HG03108 (cell line): ENCODE data around the gene HEMGN.
"Not testable (repeated sequence)": the region's sequence is repeated elsewhere in the genome, so short reads cannot be mapped to it uniquely, and the experiment has no call there.

Source experiments
- ATAC-seq: cut with Tn5 transposase; IDR thresholded peaks from one replicate; pipeline ENCODE4 v1.9.1; 2021; ENCODE audit warnings: moderate library complexity; ENCODE audit not compliant: unreplicated experiment

HEMGN gene

DNA sequence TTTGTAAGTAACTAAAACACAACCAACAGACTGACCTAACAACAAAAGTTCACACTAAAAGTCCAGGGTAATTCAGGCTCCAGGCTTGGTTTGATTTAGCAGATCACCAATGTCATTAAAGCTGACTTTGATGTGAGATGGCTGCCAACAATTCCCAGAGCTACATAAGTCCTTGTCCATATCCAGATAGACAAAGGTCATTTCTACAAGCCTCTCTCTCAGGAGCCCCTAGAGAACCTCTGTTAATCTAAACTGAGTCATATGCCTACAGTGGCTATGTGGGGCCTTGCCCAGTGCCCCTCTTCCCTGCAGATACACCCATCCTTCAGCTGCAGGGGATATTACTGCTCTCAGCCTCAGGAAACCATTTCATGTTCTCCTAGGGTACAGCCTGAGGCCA lies 26.9 kb upstream of the HEMGN start:
- ATAC-seq: no peak

DNA sequence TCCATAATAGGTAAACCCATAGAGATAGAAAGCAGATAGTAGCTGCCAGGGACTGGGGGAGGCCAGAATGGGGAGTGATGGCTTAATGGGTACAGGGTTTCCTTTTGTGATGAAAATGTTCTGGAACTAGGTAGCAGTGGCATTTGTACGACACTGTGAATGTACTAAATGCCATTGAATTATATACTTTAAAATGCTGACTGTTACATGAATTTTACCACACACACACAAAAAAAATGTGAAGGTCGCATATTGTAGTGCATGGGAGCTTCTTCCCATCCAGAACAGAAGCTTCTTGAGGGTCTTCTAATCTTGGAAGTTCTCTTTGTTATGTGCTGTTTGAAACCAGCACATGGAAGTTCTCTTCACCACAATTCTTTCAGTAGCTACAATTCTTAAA lies 25.3 kb upstream of the HEMGN start:
- no peak for ATAC-seq

DNA sequence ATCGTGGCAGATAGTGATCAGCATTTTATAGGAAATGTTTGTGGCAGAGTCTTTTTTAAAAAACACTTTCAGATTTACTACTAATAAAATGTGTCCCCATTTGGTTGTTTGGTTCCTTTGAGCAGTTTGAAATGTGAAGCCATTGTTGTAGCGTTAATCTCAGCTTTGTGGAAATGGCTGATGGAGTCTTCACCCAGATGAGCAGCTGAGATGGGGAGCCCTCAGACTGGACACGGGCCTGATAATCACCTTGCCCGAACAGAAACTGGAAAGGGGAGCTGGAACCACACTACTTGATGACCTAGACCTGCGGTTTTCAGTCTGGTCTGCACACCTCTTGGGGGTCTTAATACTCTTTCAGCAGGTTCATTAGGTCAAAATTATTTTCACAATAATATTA lies 24.6 kb upstream of the HEMGN start:
- no peak for ATAC-seq

DNA sequence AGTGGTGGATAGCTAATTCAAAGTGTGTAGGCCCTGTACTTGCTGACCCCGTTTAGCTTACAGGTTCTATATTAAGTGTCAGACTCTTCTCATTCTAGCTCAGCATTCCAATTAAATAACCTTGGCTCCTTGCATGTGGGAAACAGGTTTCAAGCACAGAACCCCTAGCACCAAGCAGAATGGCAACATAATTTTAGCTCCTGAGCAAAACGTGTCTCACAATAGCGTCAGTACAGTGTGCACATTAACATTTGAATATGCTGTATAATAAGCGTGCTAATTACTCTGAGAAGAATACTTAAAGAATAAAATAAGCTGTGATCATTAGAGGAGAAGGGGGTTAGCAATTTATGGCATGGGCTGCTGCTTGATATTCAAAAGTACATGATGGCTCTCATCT lies 24.2 kb upstream of the HEMGN start:
- no peak for ATAC-seq

DNA sequence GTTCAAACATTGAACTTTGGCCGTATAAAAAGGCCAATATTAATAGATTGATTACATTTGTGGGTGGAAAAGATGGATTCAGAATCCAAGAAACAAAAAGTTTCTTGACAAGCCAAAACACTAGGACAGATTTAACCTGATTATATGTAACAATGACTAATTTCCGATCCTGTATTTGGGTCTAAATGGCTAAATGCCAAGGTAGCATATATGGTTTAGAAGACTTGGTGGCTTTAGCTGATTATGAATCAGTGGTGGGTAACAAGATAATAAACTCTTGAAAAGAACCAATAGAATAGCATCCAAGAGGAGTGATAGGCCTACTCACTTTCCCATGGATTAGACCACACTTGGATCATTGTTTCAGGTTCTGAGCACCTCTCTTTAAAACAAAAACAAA lies 23.4 kb upstream of the HEMGN start:
- no peak for ATAC-seq

DNA sequence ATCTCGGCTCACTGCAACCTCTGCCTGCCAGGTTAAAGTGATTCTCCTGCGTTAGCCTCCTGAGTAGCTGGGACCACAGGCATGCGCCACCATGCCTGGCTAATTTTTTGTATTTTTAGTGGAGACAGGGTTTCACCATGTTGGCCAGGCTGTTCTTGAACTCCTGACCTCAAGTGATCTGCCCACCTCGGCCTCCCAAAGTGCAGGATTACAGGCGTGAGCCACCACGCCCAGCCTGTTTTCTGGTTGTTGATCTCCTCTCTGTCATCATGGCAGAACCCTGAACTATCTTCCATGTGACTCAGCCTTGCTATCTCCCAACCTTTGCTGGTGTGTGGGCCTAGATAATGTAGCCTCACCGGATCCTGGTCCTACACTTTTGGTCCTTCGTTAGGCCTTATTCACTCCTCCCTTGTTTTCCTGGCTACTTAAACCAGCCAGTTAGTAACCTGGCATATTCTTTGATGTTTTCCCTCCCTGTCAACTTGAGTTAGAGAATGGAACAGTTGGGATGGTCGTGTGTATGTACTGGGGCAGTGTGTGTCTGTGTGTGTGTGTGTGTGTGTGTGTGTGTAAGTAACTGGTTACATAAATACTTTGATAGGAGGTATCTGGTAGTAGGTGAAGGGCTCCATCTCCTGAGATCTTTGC lies 22.8 kb upstream of the HEMGN start:
- not testable (repeated sequence) for ATAC-seq

DNA sequence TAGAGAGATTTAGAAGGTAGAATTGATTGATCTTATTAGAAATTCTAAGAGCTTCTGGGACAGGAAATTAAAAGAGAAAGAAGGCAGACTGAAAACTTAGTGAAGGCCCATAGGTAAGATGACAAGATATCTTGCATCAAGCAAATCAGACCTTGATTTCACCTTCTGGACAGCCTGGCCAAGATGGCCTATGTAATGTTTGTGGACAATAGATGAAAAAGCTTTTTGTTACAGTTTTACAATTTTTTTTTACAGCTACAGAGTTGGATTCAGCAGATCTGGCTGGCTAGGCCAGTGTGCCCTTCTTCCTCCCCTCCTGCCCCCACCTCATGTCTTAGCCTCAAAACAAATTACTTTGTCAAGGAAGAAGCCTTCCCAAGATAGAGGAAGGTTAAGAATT lies 21.6 kb upstream of the HEMGN start:
- ATAC-seq: no peak

DNA sequence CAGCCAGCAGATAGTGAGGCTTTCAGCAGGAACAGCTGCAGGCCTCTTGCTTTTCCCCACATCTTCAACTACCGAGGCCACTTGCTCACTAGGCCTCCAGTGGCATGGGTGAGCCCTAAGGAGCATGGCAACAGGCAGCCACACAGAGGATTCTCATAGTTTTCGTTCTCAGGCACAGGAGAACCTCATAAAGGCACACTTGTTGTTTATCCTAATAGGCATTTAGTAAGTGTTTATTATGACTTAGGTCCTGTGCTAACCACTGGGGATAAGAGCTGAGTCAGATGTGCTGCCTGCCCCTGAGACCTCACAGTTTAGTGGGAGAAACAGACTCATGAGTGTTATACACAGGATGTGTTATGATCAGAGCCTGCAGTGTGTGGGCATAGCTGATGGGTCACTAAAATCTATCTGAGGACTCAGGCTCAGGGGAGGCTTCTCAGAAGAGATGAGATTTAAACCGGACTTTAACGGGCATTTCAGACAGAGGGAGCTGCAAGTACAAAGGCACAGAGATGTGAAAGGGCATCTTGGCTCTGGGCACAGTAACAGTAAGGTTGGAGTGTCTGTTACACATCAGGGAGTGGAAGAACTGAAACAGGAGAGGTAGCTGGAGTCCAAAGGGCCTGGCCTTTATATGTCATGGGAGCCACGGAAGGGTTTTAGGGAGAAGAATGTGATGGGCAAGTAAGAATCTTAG lies 21.0 kb upstream of the HEMGN start:
- ATAC-seq: no peak

DNA sequence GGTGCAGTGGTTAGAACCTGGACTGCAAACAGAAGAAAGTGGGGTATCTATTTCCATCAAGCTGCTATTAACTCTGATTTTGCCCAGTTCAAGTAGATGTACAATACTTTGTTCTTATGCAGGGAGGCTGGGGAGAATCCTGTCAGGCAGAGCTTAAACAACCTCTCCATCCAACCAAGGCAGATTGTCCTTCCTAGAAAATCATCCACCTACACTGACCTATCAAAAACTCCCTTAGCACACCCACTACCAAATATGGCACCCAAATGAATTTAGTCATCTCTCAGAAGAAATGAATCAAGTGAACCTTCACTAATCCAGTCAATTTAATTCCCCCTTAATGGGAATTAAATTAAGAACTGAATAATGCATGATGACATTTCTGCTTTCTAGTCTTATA lies 18.4 kb upstream of the HEMGN start:
- no peak for ATAC-seq

DNA sequence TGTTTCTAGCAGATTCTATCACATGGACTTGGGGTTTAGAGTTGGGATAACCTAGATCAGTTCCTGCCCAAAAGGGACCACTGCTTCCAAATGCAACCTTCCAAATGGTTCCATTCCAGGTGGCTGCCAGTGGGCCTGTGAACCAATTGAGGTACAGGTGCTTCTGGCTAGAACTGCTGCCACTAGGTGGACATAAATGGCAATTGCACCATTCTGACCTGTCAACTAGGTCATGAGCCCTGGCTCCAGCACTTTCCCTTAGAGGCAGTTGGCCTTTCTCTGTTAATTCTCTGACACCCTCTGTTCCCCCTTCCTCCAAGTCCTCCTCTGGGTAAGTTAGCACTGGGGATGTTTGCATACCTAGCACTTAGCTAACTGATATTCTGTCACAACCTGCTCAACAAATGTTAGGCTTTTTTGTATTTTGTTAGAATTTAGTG lies 16.6 kb upstream of the HEMGN start:
- ATAC-seq: no peak

DNA sequence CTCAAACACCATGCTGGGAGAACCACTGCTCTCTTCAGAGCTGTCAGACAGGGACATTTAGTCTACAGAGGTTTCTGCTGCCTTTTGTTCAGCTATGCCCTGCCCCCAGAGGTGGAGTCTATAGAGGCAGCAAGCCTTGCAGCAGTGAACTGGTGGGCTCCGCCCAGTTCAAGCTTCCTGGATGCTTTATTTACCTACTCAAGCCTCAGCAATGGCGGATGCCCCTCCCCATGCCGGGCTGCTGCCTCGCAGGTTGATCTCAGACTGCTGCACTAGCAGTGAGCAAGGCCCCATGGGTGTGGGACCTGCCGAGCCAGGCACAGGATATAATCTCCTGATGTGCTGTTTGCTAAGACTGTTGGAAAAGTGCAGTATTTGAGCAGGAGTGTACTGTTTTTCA lies 12.9 kb upstream of the HEMGN start:
- ATAC-seq: not testable (repeated sequence)

DNA sequence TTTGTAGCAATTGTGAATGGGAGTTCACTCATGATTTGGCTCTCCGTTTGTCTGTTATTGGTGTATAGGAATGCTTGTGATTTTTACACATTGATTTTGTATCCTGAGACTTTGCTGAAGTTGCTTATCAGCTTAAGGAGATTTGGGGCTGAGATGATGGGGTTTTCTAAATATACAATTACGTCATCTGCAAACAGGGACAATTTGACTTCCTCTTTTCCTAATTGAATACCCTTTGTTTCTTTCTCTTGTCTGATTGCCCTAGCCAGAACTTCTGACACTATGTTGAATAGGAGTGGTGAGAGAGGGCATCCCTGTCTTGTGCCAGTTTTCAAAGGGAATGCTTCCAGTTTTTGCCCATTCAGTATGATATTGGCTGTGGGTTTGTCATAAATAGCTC lies 9.1 kb upstream of the HEMGN start:
- not testable (repeated sequence) for ATAC-seq

DNA sequence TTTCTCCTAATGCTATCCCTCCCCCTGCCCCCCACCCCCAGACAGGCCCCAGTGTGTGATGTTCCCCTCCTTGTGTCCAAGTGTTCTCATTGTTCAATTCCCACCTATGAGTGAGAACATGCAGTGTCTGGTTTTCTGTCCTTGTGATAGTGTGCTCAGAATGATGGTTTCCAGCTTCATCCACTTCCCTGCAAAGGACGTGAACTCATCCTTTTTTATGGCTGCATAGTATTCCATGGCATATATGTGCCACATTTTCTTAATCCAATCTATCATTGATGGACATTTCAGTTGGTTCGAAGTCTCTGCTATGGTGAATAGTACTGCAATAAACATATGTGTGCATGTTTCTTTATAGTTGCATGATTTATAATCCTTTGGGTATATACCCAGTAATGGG lies 7.5 kb upstream of the HEMGN start:
- ATAC-seq: not testable (repeated sequence)

DNA sequence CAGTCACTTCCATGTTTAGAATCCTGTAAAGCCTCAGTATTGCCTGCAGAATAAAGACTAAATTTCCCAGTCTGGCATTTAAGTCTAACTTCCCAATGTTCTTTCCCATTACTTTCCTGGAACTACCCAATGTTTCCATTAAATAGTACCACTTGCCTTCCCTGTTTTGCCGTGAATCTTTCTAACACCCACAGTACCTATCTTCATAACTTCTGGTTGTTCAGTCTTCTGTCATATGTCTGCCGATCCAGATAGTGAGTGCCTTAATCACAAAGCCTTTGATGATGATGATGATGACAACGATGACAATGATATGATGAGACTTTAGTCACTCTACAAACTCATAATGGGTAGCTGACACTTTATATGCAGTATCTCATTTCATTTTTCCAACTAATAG lies 6.6 kb upstream of the HEMGN start:
- ATAC-seq: no peak

DNA sequence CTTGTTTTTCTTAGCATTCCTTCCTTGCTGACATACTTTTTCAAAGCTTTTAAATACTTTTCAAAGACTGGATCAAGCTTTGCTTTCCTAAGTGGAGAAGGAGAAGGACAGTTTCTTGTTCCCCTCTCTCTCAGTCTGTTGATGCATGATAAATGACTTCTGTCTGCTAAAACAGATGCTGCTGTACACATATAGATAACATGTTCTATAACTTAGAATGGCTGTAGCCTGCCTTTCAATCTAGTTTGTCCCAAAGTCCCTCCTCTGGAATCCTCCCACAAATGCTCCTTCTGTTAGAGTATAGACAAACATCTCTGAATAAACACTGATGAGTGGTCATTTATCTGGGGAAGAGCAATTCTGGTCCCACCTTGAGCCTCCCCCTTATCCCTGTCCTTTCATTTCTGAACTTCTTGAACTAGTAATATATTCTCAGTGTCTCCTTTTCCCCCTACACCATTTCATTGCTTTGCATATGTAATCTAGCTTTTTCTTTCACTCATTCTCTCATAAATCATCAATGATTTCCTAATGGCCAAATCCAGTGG lies 5.4 kb upstream of the HEMGN start:
- ATAC-seq: no peak

DNA sequence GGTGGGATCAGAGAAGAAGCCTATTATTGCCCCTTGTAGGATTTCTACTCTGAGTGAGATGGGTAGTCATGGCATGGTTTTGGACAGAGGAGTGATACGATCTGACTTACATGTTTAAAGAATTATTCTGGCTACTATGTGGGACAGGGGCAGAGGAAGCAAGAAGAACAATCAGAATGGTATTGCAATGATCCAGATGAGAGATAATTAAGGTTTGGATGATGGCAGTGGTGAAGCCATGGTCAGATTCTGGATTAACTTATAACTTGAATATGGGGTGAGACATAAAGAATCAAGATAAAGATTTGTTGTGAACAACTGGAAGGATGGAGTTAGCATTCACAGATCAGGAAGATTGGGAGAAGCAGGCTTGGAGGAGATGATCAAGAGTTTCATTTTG lies 3.4 kb upstream of the HEMGN start:
- no peak for ATAC-seq

DNA sequence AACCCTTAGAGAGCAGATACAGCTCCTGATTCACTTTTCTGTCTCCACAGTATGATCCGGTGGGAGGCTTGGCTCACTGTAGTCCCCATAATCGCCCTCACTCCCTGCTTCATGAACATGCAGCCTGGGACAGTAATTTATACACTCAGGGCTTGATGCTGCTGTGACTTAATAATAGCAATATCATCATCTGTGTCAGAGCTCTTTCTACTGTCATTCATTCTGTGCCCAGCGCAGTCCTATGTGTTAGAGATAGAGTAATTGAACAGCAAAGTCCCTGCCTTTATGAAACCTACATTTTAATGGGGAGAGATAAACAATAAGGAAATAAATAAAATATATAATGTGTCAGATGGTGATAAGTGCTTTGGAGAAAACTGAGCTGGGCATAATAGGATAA lies 2.8 kb upstream of the HEMGN start:
- ATAC-seq: no peak

DNA sequence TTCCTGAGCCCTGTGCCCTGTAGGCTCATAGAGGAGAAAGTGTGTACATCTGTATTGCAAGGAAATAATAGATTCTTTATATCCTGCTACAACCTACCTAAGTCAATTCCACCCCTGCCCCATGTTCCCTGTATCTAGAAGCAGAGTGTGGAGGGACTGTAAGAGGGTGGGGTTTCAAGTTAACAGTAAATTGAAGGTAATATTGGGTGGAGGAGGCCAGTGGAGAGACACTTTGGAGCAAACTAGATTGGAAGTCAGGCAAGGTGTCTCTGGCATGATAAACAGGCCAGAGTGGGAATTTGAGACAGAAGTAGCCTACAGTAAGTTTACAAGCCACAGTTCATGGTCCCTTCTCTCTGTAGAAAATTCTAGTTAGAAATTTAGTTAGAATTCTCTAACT lies 2.3 kb upstream of the HEMGN start:
- no peak for ATAC-seq

DNA sequence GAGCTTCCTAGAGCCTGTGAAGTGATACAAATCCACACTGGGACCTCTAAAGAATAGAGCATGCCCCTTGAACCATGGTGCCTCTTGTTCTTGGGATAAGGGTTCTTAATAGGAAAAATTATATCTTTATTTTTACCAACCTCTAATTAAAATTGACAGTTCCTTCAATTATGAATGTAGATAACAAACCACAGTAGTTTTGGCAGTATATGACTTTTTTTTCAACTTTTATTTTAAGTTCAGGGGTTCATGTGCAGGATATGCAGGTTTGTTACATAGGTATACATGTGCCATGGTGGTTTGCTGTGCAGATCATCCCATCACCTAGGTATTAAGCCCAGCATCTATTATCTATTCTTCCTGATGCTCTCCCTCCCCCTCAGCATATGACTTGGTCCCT lies 974 bp downstream of the HEMGN start:
- no peak for ATAC-seq

DNA sequence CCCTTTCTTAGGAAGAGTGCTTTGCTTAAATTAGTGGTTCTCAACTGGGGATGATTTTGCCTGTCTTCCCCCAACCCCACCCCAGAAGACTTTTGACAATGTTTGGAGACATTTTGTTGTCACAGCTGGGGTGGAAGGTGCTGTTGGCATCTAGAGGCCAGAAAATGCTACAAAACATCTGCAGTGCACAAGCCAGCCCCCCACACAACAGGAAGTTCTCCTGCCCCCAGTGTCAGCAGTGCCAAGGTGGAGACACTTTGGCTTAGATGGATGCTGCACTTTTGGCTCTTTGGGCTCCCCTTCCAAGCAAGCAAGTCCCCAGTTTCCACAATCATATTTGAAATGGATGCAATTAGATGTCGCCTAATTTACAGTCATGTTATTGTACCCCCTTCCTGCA lies 2.7 kb downstream of the HEMGN start:
- ATAC-seq: no peak

DNA sequence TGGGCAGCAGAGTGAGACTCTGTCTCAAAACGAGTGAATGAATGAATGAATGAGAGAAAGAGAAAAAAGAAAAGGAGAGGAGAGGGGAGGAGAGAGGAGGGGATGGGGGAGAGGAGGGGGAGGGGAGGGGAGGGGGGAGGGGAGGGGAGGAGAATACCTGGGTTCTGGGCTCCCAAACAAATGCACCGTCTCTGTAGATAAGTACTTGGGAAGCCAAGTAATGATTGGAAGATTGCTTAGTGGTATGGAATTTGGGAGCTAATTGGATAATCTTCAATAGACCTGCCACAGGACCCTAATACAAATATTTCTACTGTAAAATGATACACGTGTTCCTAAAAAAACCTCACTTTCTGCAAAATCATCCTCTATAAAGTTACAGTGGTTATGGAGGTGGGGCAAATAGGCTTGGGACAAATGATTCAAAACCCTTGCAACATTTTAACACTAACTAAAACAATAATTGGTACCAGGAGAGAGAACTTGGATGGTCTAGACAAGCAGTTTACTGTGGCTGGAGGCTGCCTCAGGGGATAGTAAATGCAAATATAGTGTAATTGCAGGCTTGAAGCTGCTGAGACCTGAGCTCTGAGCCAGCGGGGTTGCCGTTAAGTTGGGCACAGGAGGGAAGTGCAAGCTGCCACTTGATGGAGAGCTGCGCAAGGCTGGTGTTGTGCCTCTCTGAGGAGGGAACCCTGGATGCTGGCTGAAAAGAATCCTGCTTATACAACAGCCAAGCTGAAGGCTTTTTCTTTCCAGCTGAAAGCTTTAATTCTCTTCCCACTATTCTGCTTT lies 3.5 kb downstream of the HEMGN start:
- ATAC-seq: no peak
